Smooth muscle cell (in vitro differentiated cells): ENCODE data around the gene NUP107. TPM values are rescaled to one million over a fixed set of nuclear protein-coding genes. Genes with fewer than 3 reads are reported as not detected.

Experiments
- DNase-seq: peaks from one replicate; lab custom pipeline; 2025; ENCODE audit not compliant: unreplicated experiment; lab: John Stamatoyannopoulos, UW
- H2AFZ ChIP-seq: fragments of 200-600 bp; sonication (generic); 2 replicates; pipeline ENCODE4 v1.6.0; 2016; ENCODE audit warnings: antibody characterized with exemption, low read depth, mild to moderate bottlenecking
- H3F3A ChIP-seq: fragments of 200-600 bp; sonication (generic); 2 replicates; pipeline ENCODE4 v1.6.0; 2017; ENCODE audit warnings: antibody characterized with exemption, low read depth
- H3K27ac ChIP-seq: fragments of 200-600 bp; sonication (generic); 2 replicates; pipeline ENCODE4 v1.5.1; 2016; ENCODE audit warnings: low read depth, mild to moderate bottlenecking
- H3K27me3 ChIP-seq: fragments of 200-600 bp; sonication (generic); 2 replicates; pipeline ENCODE4 v1.6.1; 2016; ENCODE audit warnings: low read depth, mild to moderate bottlenecking
- H3K36me3 ChIP-seq: fragments of 200-600 bp; sonication (generic); 2 replicates; pipeline ENCODE4 v1.5.1; 2016; ENCODE audit warnings: low read depth
- H3K4me1 ChIP-seq: fragments of 200-600 bp; sonication (generic); 2 replicates; pipeline ENCODE4 v1.5.1; 2016; ENCODE audit warnings: low read depth
- H3K4me2 ChIP-seq: fragments of 200-600 bp; sonication (generic); 2 replicates; pipeline ENCODE4 v1.6.0; 2016; ENCODE audit warnings: mild to moderate bottlenecking
- H3K4me3 ChIP-seq: fragments of 200-600 bp; sonication (generic); 2 replicates; pipeline ENCODE4 v1.5.1; 2016; ENCODE audit warnings: mild to moderate bottlenecking
- H3K79me2 ChIP-seq: fragments of 200-600 bp; sonication (generic); 2 replicates; pipeline ENCODE4 v1.6.0; 2016; ENCODE audit warnings: low read depth, mild to moderate bottlenecking
- H3K9ac ChIP-seq: fragments of 200-600 bp; sonication (generic); 2 replicates; pipeline ENCODE4 v1.6.0; 2016; ENCODE audit warnings: low read depth
- H3K9me3 ChIP-seq: fragments of 200-600 bp; sonication (generic); replicated peaks from 2 replicates; pipeline ENCODE4 v1.5.1; 2016; ENCODE audit warnings: low read depth
- H4K20me1 ChIP-seq: fragments of 200-600 bp; sonication (generic); 2 replicates; pipeline ENCODE4 v1.6.0; 2016; ENCODE audit warnings: low read depth
- CTCF ChIP-seq: fragments of 200-600 bp; sonication (generic); IDR thresholded peaks from 2 replicates; pipeline ENCODE4 v1.5.1; 2017; ENCODE audit warnings: borderline replicate concordance, mild to moderate bottlenecking, antibody characterized with exemption; ENCODE audit not compliant: insufficient read depth, poor library complexity, severe bottlenecking
- WGBS: methylation state at CpG from one replicate; pipeline ENCODE4 v1.1.7; 2016; ENCODE audit warnings: low lambda C conversion rate; 5-methylcytosine and 5-hydroxymethylcytosine counted together
- polyA plus RNA-seq: library from polyadenylated mRNA; unstranded; fragments of >200 nt; fragmentation: Nextera tagmentation; extraction: Ambion mirVana; gene quantifications from 2 replicates; pipeline ENCODE4 v1.2.1, GENCODE V29; 2016
- total RNA-seq: library from RNA; depleted of rRNA; stranded (reverse); fragments of >200 nt; gene quantifications from 2 replicates; pipeline ENCODE4 v1.2.3, GENCODE V29; 2014

Gene NUP107
- total and polyA plus RNA-seq, 2 experiments from 2014 or later: 39.9 to 51.1 TPM

- H3K4me1 ChIP-seq: peaks cover 7% of the 10 kb centered on the region
- no peak for DNase-seq
- no peaks in the 10 kb centered on the region for H3K9me3 ChIP-seq
- no peak overlapping the region for H3K4me3 ChIP-seq
- H3K79me2 ChIP-seq: peaks cover 100% of the 10 kb centered on the region
- WGBS: 94% methylated on average over 1 of the region's 1 CpG
- H3F3A ChIP-seq: peaks cover 10% of the 10 kb centered on the region
- H3K36me3 ChIP-seq: no peaks in the 10 kb centered on the region
- H3K4me2 ChIP-seq: peak overlapping the region; percentile 50
- peak overlapping the region; percentile 36 for H3K9ac ChIP-seq
- peaks cover 99% of the 10 kb centered on the region for H4K20me1 ChIP-seq
- H3K27me3 ChIP-seq: no peaks in the 10 kb centered on the region
- peak overlapping the region; percentile 84 for H3K27ac ChIP-seq
- no peak for TF ChIP-seq CTCF
- H2AFZ ChIP-seq: no peak overlapping the region
Measured at GRCh38 chr12:68639396-68639767, 47.4 kb upstream of the NUP107 start.

- Histone ChIP-seq H3K9me3 (no peaks in the 10 kb centered on the region), H3K36me3 (no peaks in the 10 kb centered on the region), H2AFZ (no peak overlapping the region), H3K9ac (no peak overlapping the region), H4K20me1 (peaks cover 99% of the 10 kb centered on the region), H3K27ac (peak overlapping the region; percentile 84), H3K4me3 (no peak overlapping the region), H3F3A (peaks cover 10% of the 10 kb centered on the region), H3K27me3 (no peaks in the 10 kb centered on the region), H3K4me2 (no peak overlapping the region), H3K79me2 (peaks cover 100% of the 10 kb centered on the region), H3K4me1 (no peaks in the 10 kb centered on the region)
- TF ChIP-seq CTCF: no peak
- no peak for DNase-seq
- WGBS: 83% methylated on average over 5 of the region's 5 CpGs
Measured at GRCh38 chr12:68641138-68641537, 45.6 kb upstream of the NUP107 start.

- WGBS: 98% methylated on average over 5 of the region's 5 CpGs
- no peaks in the 10 kb centered on the region for H3K4me1 ChIP-seq
Measured at GRCh38 chr12:68646484-68646883, 40.3 kb upstream of the NUP107 start.

More at GRCh38 chr12:68646484-68646883, 40.3 kb upstream of the NUP107 start:
- H4K20me1 ChIP-seq: peaks cover 98% of the 10 kb centered on the region
- H3K4me2 ChIP-seq: no peak overlapping the region
- DNase-seq: no peak
- no peaks in the 10 kb centered on the region for H3F3A ChIP-seq
- peaks cover 99% of the 10 kb centered on the region for H3K79me2 ChIP-seq
- no peak overlapping the region for H3K4me3 ChIP-seq
- H2AFZ ChIP-seq: no peak overlapping the region
- no peak for TF ChIP-seq CTCF
- H3K36me3 ChIP-seq: peaks cover 8% of the 10 kb centered on the region
- H3K27me3 ChIP-seq: no peaks in the 10 kb centered on the region
- H3K9me3 ChIP-seq: no peaks in the 10 kb centered on the region
- no peak overlapping the region for H3K27ac ChIP-seq
- no peak overlapping the region for H3K9ac ChIP-seq
